ENCODE data around the gene HHEX. TPM values are rescaled to one million over a fixed set of nuclear protein-coding genes. Genes with fewer than 3 reads are reported as not detected.

Gene HHEX
- total and polyA plus RNA-seq, 2 of the 4 experiments (the other 2 are of a cell fraction): 2.3 to 7.7 TPM

GRCh38 chr10:92678206-92678605, 11.5 kb upstream of the HHEX start:
- ATAC-seq (ENCODE audit: low read depth): no peak
- Histone ChIP-seq H3K4me2 (ENCODE audit: low read depth, low read length) (no peak overlapping the region), H2AFZ (replicated peaks; ENCODE audit: low read length, poor library complexity) (no peak overlapping the region), H3K27me3 (ENCODE audit: control insufficient read depth, insufficient read depth, low read length) (no peaks in the 10 kb centered on the region), H2BK120ac (ENCODE audit: low read depth, low read length) (no peak overlapping the region), H3K9me3 (ENCODE audit: control insufficient read depth, insufficient read depth, low read length) (no peaks in the 10 kb centered on the region), H3K4ac (ENCODE audit: low read depth, low read length) (no peak overlapping the region), H3K4me3 (ENCODE audit: insufficient read depth, low read depth, low read length) (no peak overlapping the region), H2AK9ac (replicated peaks; ENCODE audit: low read depth, low read length, poor library complexity) (no peak overlapping the region), H3K9ac (ENCODE audit: low read depth, low read length) (no peak overlapping the region), H4K20me1 (ENCODE audit: insufficient read depth, low read length) (no peaks in the 10 kb centered on the region), H2AK5ac (ENCODE audit: low read depth, low read length) (no peak overlapping the region), H3K36me3 (ENCODE audit: control insufficient read depth, insufficient read depth, low read length) (no peaks in the 10 kb centered on the region), H3K9me1 (ENCODE audit: insufficient read depth, low read length) (no peaks in the 10 kb centered on the region), H3K56ac (ENCODE audit: extremely low read depth, insufficient read depth, low read length) (no peak overlapping the region), H2BK5ac (ENCODE audit: low read depth, low read length, poor library complexity, severe bottlenecking) (no peak overlapping the region), H3K27ac (ENCODE audit: insufficient read depth, low read length) (no peak overlapping the region), H2BK15ac (ENCODE audit: low read depth, low read length) (no peak overlapping the region), H4K5ac (ENCODE audit: low read depth, low read length) (no peak overlapping the region), H3K4me1 (ENCODE audit: control insufficient read depth, insufficient read depth, low read length) (no peaks in the 10 kb centered on the region), H3K23ac (ENCODE audit: low read depth, low read length) (no peak overlapping the region), H4K91ac (ENCODE audit: insufficient read depth, low read depth, low read length) (no peak overlapping the region), H3K14ac (replicated peaks; ENCODE audit: low read depth, low read length) (no peak overlapping the region), H2BK20ac (ENCODE audit: low read depth, low read length) (no peak overlapping the region), H4K8ac (ENCODE audit: low read depth in 2 of 2, low read length in 2 of 2) (no peak overlapping the region), H3K79me1 (ENCODE audit: low read depth in 1 of 2, low read length in 2 of 2) (no peaks in the 10 kb centered on the region), H3K18ac (ENCODE audit: low read depth, low read length) (no peak overlapping the region)
- ChIA-PET CTCF (no interaction called here), POLR2A (ENCODE audit: unreplicated experiment) (no interaction called here)
- dilution Hi-C loops (cut with HindIII; ENCODE audit: low sequenced_read_pairs, unreplicated experiment): no loop called here
- no peak for TF ChIP-seq BHLHE40 (IDR thresholded peaks at IDR 0.05; ENCODE audit: low read depth, low read length)
- no peak for TF ChIP-seq CHD1 (IDR thresholded peaks at IDR 0.05; ENCODE audit: low read depth, low read length)
- no peak for TF ChIP-seq FOS (IDR thresholded peaks at IDR 0.05; ENCODE audit: low read depth, low read length)
- TF ChIP-seq POLR2A (IDR thresholded peaks at IDR 0.05; ENCODE audit: low read depth, low read length): no peak
- TF ChIP-seq CTCF (conservative IDR thresholded peaks at IDR 0.05; ENCODE audit: low read depth, low read length): no peak
- TF ChIP-seq ELK1 (IDR thresholded peaks at IDR 0.05; ENCODE audit: borderline replicate concordance, low read depth, low read length): no peak
- no peak for TF ChIP-seq MAFK (IDR thresholded peaks at IDR 0.05; ENCODE audit: low read depth, low read length)
- TF ChIP-seq USF2 (IDR thresholded peaks at IDR 0.05; ENCODE audit: low read depth, low read length): no peak
- TF ChIP-seq RAD21 (IDR thresholded peaks at IDR 0.05; ENCODE audit: low read length): no peak
- TF ChIP-seq RFX5 (IDR thresholded peaks at IDR 0.05; ENCODE audit: low read depth, low read length): no peak
- TF ChIP-seq RCOR1 (IDR thresholded peaks at IDR 0.05; ENCODE audit: insufficient replicate concordance, low read length): no peak
- WGBS, 2 experiments (ENCODE audit: extremely low coverage in 2 of 2, insufficient read length in 1 of 2): no CpG with 5 or more reads among the region's 5 CpGs
- in situ Hi-C loops (cut with MboI; ENCODE audit: low sequenced_read_pairs): no loop called here
- intact Hi-C loops (cut with micrococcal nuclease): no loop called here
- no peak for DNase-seq
- no TSS peak for BruUV-seq (replicated peaks)
